IMR-90 (cell line): ENCODE data around the gene SERPINB10. TPM values are rescaled to one million over a fixed set of nuclear protein-coding genes. Genes with fewer than 3 reads are reported as not detected.

Experiments used
- ATAC-seq: fragments of 200-7000 bp; cut with Tn5 transposase; 2 replicates; pipeline ENCODE4 v1.9.1; 2020; ENCODE audit warnings: low read depth, mild to moderate bottlenecking, moderate library complexity
- BruUV-seq: library from RNA; stranded (reverse); fragments of 400-500 nt; replicated peaks from 2 replicates; lab custom pipeline; 2021; lab: Mats Ljungman, UMichigan
- CTCF ChIA-PET: fragments of 300-600 bp; formaldehyde crosslinking; extraction: SDS; loops from one replicate; lab custom pipeline; 2021; ENCODE audit warnings: antibody characterized with exemption; lab: Yijun Ruan, JAX
- POLR2A ChIA-PET: fragments of 300-600 bp; sonication (Branson Sonifier 250); formaldehyde crosslinking; loops from one replicate; lab custom pipeline; 2022; ENCODE audit warnings: antibody characterized with exemption; ENCODE audit not compliant: unreplicated experiment; lab: Charles Lee
- DNase-seq: peaks from one replicate; pipeline ENCODE4 v3.0.0; 2013
- H2AFZ ChIP-seq: replicated peaks from 2 replicates; pipeline ENCODE3; 2013; ENCODE audit warnings: low read length, mild to moderate bottlenecking; ENCODE audit not compliant: poor library complexity
- H2AK5ac ChIP-seq: 2 replicates; pipeline ENCODE4 v1.6.1; 2013; ENCODE audit warnings: low read depth, low read length, inconsistent platforms
- H2AK9ac ChIP-seq: replicated peaks from 2 replicates; pipeline ENCODE3; 2013; ENCODE audit warnings: mild to moderate bottlenecking, low read depth, low read length, moderate library complexity; ENCODE audit not compliant: poor library complexity
- H2BK120ac ChIP-seq: 2 replicates; pipeline ENCODE4 v1.6.1; 2013; ENCODE audit warnings: low read depth, low read length, inconsistent platforms
- H2BK15ac ChIP-seq: 3 replicates; pipeline ENCODE4 v1.6.1; 2013; ENCODE audit warnings: low read depth, low read length, inconsistent platforms
- H2BK20ac ChIP-seq: 2 replicates; pipeline ENCODE4 v1.6.1; 2013; ENCODE audit warnings: low read depth, mild to moderate bottlenecking, inconsistent platforms, low read length, moderate library complexity
- H2BK5ac ChIP-seq: 2 replicates; pipeline ENCODE4 v1.6.1; 2013; ENCODE audit warnings: mild to moderate bottlenecking, low read depth, low read length, inconsistent platforms; ENCODE audit not compliant: poor library complexity, severe bottlenecking
- H3K14ac ChIP-seq: replicated peaks from 2 replicates; pipeline ENCODE4 v1.6.1; 2013; ENCODE audit warnings: low read depth, low read length, inconsistent platforms
- H3K18ac ChIP-seq: 2 replicates; pipeline ENCODE4 v1.6.1; 2013; ENCODE audit warnings: low read depth, low read length, control low read depth
- H3K23ac ChIP-seq: 2 replicates; pipeline ENCODE4 v1.6.1; 2013; ENCODE audit warnings: low read depth, low read length, inconsistent platforms
- H3K27ac ChIP-seq: 2 replicates; pipeline ENCODE4 v1.5.1; 2013; ENCODE audit warnings: mild to moderate bottlenecking, control low read depth, low read length; ENCODE audit not compliant: insufficient read depth
- H3K27me3 ChIP-seq: 2 replicates; pipeline ENCODE4 v1.6.1; 2013; ENCODE audit warnings: low read length; ENCODE audit not compliant: control insufficient read depth, insufficient read depth
- H3K36me3 ChIP-seq: 2 replicates; pipeline ENCODE4 v1.6.1; 2013; ENCODE audit warnings: low read length, mixed read lengths; ENCODE audit not compliant: control insufficient read depth, insufficient read depth
- H3K4ac ChIP-seq: 2 replicates; pipeline ENCODE4 v1.6.1; 2013; ENCODE audit warnings: low read depth, low read length, inconsistent platforms
- H3K4me1 ChIP-seq: 2 replicates; pipeline ENCODE4 v1.6.1; 2013; ENCODE audit warnings: low read length, mixed read lengths; ENCODE audit not compliant: control insufficient read depth, insufficient read depth
- H3K4me2 ChIP-seq: 2 replicates; pipeline ENCODE4 v1.6.1; 2013; ENCODE audit warnings: low read depth, mild to moderate bottlenecking, control low read depth, low read length, moderate library complexity
- H3K4me3 ChIP-seq: 2 replicates; pipeline ENCODE4 v1.5.1; 2013; ENCODE audit warnings: low read depth, mild to moderate bottlenecking, control low read depth, low read length, moderate library complexity; ENCODE audit not compliant: insufficient read depth
- H3K56ac ChIP-seq: 2 replicates; pipeline ENCODE4 v1.6.1; 2013; ENCODE audit warnings: low read length, inconsistent platforms; ENCODE audit not compliant: insufficient read depth; ENCODE audit errors: extremely low read depth
- H3K79me1 ChIP-seq, 2 experiments: 2 replicates each; pipeline ENCODE4 v1.6.1; 2013; ENCODE audit warnings: low read length in 2 of 2, inconsistent platforms in 1 of 2, low read depth in 1 of 2
- H3K9ac ChIP-seq: 2 replicates; pipeline ENCODE4 v1.6.1; 2013; ENCODE audit warnings: low read depth, low read length, control low read depth
- H3K9me1 ChIP-seq: 2 replicates; pipeline ENCODE4 v1.6.1; 2013; ENCODE audit warnings: low read length, inconsistent platforms; ENCODE audit not compliant: insufficient read depth
- H3K9me3 ChIP-seq: 2 replicates; pipeline ENCODE4 v1.6.1; 2013; ENCODE audit warnings: low read length; ENCODE audit not compliant: control insufficient read depth, insufficient read depth
- H4K20me1 ChIP-seq: 2 replicates; pipeline ENCODE4 v1.6.1; 2013; ENCODE audit warnings: low read length, inconsistent platforms; ENCODE audit not compliant: insufficient read depth
- H4K5ac ChIP-seq: 2 replicates; pipeline ENCODE4 v1.6.1; 2013; ENCODE audit warnings: mild to moderate bottlenecking, low read depth, low read length, control low read depth
- H4K8ac ChIP-seq, 2 experiments: 2 replicates each; pipeline ENCODE4 v1.6.1; 2013; ENCODE audit warnings: low read depth in 2 of 2, low read length in 2 of 2, control low read depth in 1 of 2, inconsistent platforms in 1 of 2
- H4K91ac ChIP-seq: 2 replicates; pipeline ENCODE4 v1.6.1; 2013; ENCODE audit warnings: low read depth, low read length, inconsistent platforms; ENCODE audit not compliant: insufficient read depth
- CEBPB ChIP-seq: IDR thresholded peaks from 2 replicates; pipeline ENCODE4 v1.6.1; 2012; ENCODE audit warnings: low read depth, low read length, improper control_type of control experiment
- RFX5 ChIP-seq: IDR thresholded peaks from 2 replicates; pipeline ENCODE4 v1.8.0; 2012; ENCODE audit warnings: low read depth, mild to moderate bottlenecking, low read length, moderate library complexity
- WGBS, 2 experiments: methylation state at CpG; one replicate each; pipeline versions ENCODE4 v1.1.5 to v1.1.7; 2013; ENCODE audit warnings: missing lambda C conversion rate in 2 of 2; ENCODE audit not compliant: insufficient read length in 1 of 2; ENCODE audit errors: extremely low coverage in 2 of 2; 5-methylcytosine and 5-hydroxymethylcytosine counted together
- dilution Hi-C: fragments of 300-500 bp; cut with HindIII; formaldehyde crosslinking; loops from one replicate; pipeline ENCODE4 v1.14.3; 2018; ENCODE audit warnings: low sequenced_read_pairs; ENCODE audit not compliant: unreplicated experiment
- in situ Hi-C: fragments of 300-500 bp; cut with MboI; formaldehyde crosslinking; loops from 3 replicates; pipeline ENCODE4 v1.14.3; 2019; ENCODE audit warnings: low sequenced_read_pairs, inconsistent platforms, mixed read lengths
- intact Hi-C: fragments of 100-400 bp; cut with micrococcal nuclease; formaldehyde crosslinking; loops from 2 replicates; pipeline ENCODE4 v1.10.0; 2022
- polyA plus RNA-seq, 3 experiments: library from polyadenylated mRNA; depleted of rRNA; stranded (reverse); fragments of >200 nt; gene quantifications; 2 replicates each; pipeline ENCODE4 v1.2.3, GENCODE V29; 2012; ENCODE audit warnings: low replicate concordance in 1 of 3
- total RNA-seq: library from RNA; depleted of rRNA; stranded (reverse); fragments of >200 nt; gene quantifications from 2 replicates; pipeline ENCODE4 v1.2.3, GENCODE V29; 2012

SERPINB10 gene
- total and polyA plus RNA-seq, 2 of the 4 experiments (the other 2 are of a cell fraction): not detected

- H2BK5ac ChIP-seq: no peak overlapping the region
- no peaks in the 10 kb centered on the region for H3K36me3 ChIP-seq
- H3K27me3 ChIP-seq: peaks cover 18% of the 10 kb centered on the region
- H2BK20ac ChIP-seq: no peak overlapping the region
- peak overlapping the region; percentile 54 for H3K4me3 ChIP-seq
- no peak overlapping the region for H2AK9ac ChIP-seq
- no peak overlapping the region for H4K5ac ChIP-seq
- dilution Hi-C loops: no loop called here
- no peak overlapping the region for H3K27ac ChIP-seq
- no peak overlapping the region for H3K14ac ChIP-seq
- no peak overlapping the region for H3K23ac ChIP-seq
- CTCF ChIA-PET: interaction anchor here (0.5 to 1.8 kb wide), 9 partner anchors 13 to 411 kb away, joined by 3 to 5 read pairs (median 4); no protein-coding TSS in a partner anchor
- H4K8ac ChIP-seq: no peak overlapping the region
- no peak overlapping the region for H2AK5ac ChIP-seq
- H3K4me1 ChIP-seq: no peaks in the 10 kb centered on the region
- WGBS, 2 experiments: 49% methylated on average over 13 of the region's 19 CpGs; no CpG with 5 or more reads in 1 of the 2 experiments
- H3K9ac ChIP-seq: no peak overlapping the region
- TF ChIP-seq RFX5 (no peak), CEBPB (no peak)
- ATAC-seq (no peak), DNase-seq (no peak)
- no peak overlapping the region for H2BK15ac ChIP-seq
- H3K18ac ChIP-seq: no peak overlapping the region
- no peaks in the 10 kb centered on the region for H3K9me3 ChIP-seq
- H3K9me1 ChIP-seq: no peaks in the 10 kb centered on the region
- peak overlapping the region; percentile 90; the same call in 1 of the 2 replicates for H3K4me2 ChIP-seq
- no peak overlapping the region for H3K4ac ChIP-seq
- POLR2A ChIA-PET: interaction anchor here (0.6 to 1.5 kb wide), 2 partner anchors 27 to 68 kb away, joined by 5 to 6 read pairs; no protein-coding TSS in a partner anchor
- no TSS peak for BruUV-seq
- intact Hi-C loops: loop anchor here (1.0 to 2.0 kb wide), 2 partner anchors 88 to 419 kb away; no protein-coding TSS in a partner anchor
- H4K20me1 ChIP-seq: no peaks in the 10 kb centered on the region
- in situ Hi-C loops: no loop called here
- H4K91ac ChIP-seq: no peak overlapping the region
- H3K79me1 ChIP-seq: no peaks in the 10 kb centered on the region
- H3K56ac ChIP-seq: no peak overlapping the region
- peak overlapping the region; percentile 93 for H2AFZ ChIP-seq
- no peak overlapping the region for H2BK120ac ChIP-seq
These were observed 29.2 kb downstream of the SERPINB10 start for GRCh38 chr18:63936932-63937393.
